Endothelial cell of umbilical vein (primary cell): Measurements from ENCODE around the gene SPPL2B. TPM values are rescaled to one million over a fixed set of nuclear protein-coding genes. Genes with fewer than 3 reads are reported as not detected.

Experiments
- BruUV-seq: library from RNA; stranded (reverse); fragments of 400-500 nt; replicated peaks from 2 replicates; lab custom pipeline; 2021; lab: Mats Ljungman, UMichigan
- CTCF ChIA-PET: fragments of 300-600, 350-600 bp; sonication (Branson Sonifier 250); formaldehyde crosslinking; loops from one replicate; lab custom pipeline; 2021; ENCODE audit warnings: antibody characterized with exemption, inconsistent platforms; lab: Charles Lee
- POLR2A ChIA-PET: fragments of 300-600, 350-600 bp; sonication (Branson Sonifier 250); formaldehyde crosslinking; loops from one replicate; lab custom pipeline; 2021; ENCODE audit warnings: antibody characterized with exemption, inconsistent platforms; lab: Charles Lee
- DNase-seq: peaks from one replicate; pipeline ENCODE4 v3.0.0-alpha.2; 2011; ENCODE audit warnings: low read depth, low spot score
- FAIRE-seq: peaks from 2 replicates; lab custom pipeline; 2011; peaks lifted over from hg19 to GRCh38; lab: Jason Lieb, UNC
- H2AFZ ChIP-seq: 2 replicates; pipeline ENCODE4 v1.6.0; 2012; ENCODE audit warnings: low read depth, low read length, control low read depth, inconsistent platforms
- H3K27ac ChIP-seq: 2 replicates; pipeline ENCODE4 v1.5.1; 2011; ENCODE audit warnings: low read depth, mild to moderate bottlenecking, control low read depth, low read length, moderate library complexity; ENCODE audit not compliant: insufficient read depth
- H3K27me3 ChIP-seq, 2 experiments: 2 replicates each; pipeline versions ENCODE4 v1.6.0 to v1.6.1; 2011; ENCODE audit warnings: low read length in 2 of 2, mixed read lengths in 1 of 2; ENCODE audit not compliant: control insufficient read depth in 2 of 2, insufficient read depth in 2 of 2
- H3K36me3 ChIP-seq, 2 experiments: 2 replicates in 1 of 2; 3 replicates in 1 of 2; pipeline ENCODE4 v1.5.1; 2011; ENCODE audit warnings: low read length in 2 of 2, mild to moderate bottlenecking in 1 of 2, moderate library complexity in 1 of 2; ENCODE audit not compliant: control insufficient read depth in 2 of 2, insufficient read depth in 2 of 2; ENCODE audit errors: extremely low read depth in 1 of 2
- H3K4me1 ChIP-seq: 3 replicates; pipeline ENCODE4 v1.5.1; 2011; ENCODE audit warnings: mild to moderate bottlenecking, low read length; ENCODE audit not compliant: control insufficient read depth, insufficient read depth; ENCODE audit errors: extremely low read depth
- H3K4me2 ChIP-seq: 2 replicates; pipeline ENCODE4 v1.6.1; 2011; ENCODE audit warnings: low read length, control low read depth, mixed read lengths; ENCODE audit not compliant: insufficient read depth
- H3K4me3 ChIP-seq, 3 experiments: fragments of 200-600 bp in 1 of 3; sonication (generic), shearing (Covaris generic) in 1 of 3; replicated peaks in 1 of 3; 2 replicates each; pipeline ENCODE4 v1.5.1; 2011 to 2016; ENCODE audit warnings: control low read depth in 3 of 3, low read length in 3 of 3, mild to moderate bottlenecking in 2 of 3, inconsistent platforms in 1 of 3, low read depth in 1 of 3, moderate library complexity in 1 of 3; ENCODE audit not compliant: insufficient read depth in 1 of 3
- H3K79me2 ChIP-seq: 2 replicates; pipeline ENCODE4 v1.6.0; 2012; ENCODE audit warnings: low read length, inconsistent platforms; ENCODE audit not compliant: control insufficient read depth, insufficient read depth
- H3K9ac ChIP-seq: replicated peaks from 2 replicates; pipeline ENCODE3; 2011; ENCODE audit warnings: low read length, control low read depth; ENCODE audit not compliant: insufficient read depth; ENCODE audit errors: extremely low read depth
- H3K9me1 ChIP-seq: replicated peaks from 3 replicates; pipeline ENCODE4 v1.6.0; 2011; ENCODE audit warnings: mild to moderate bottlenecking, low read length; ENCODE audit not compliant: control insufficient read depth, insufficient read depth; ENCODE audit errors: extremely low read depth
- H3K9me3 ChIP-seq: replicated peaks from 2 replicates; pipeline ENCODE4 v1.5.1; 2012; ENCODE audit warnings: low read length, inconsistent platforms; ENCODE audit not compliant: control insufficient read depth, insufficient read depth
- H4K20me1 ChIP-seq: replicated peaks from 2 replicates; pipeline ENCODE3; 2011; ENCODE audit warnings: mild to moderate bottlenecking, low read length; ENCODE audit not compliant: control insufficient read depth, insufficient read depth; ENCODE audit errors: extremely low read depth
- CTCF ChIP-seq, 2 donors: IDR thresholded peaks; 1 replicate in 1 of 2; 2 replicates in 1 of 2; pipeline ENCODE4 v1.5.1; 2011; ENCODE audit warnings: low read length in 2 of 2, mild to moderate bottlenecking in 2 of 2, moderate library complexity in 2 of 2, control low read depth in 1 of 2, inconsistent platforms in 1 of 2, low read depth in 1 of 2; ENCODE audit not compliant: insufficient read depth in 1 of 2; ENCODE audit errors: extremely low read depth in 1 of 2
- EZH2 ChIP-seq: IDR thresholded peaks from 2 replicates; pipeline ENCODE4 v1.6.1; 2012; ENCODE audit warnings: borderline replicate concordance, low read depth, mild to moderate bottlenecking, moderate library complexity, low read length, inconsistent platforms; ENCODE audit not compliant: severe bottlenecking
- FOS ChIP-seq: IDR thresholded peaks from 2 replicates; pipeline ENCODE4 v1.6.1; 2011; ENCODE audit warnings: mild to moderate bottlenecking, low read length, moderate library complexity, borderline replicate concordance; ENCODE audit not compliant: insufficient read depth
- GATA2 ChIP-seq: IDR thresholded peaks from 2 replicates; pipeline ENCODE4 v1.7.0; 2011; ENCODE audit warnings: low read depth, mild to moderate bottlenecking, moderate library complexity, mixed read lengths, low read length; ENCODE audit not compliant: insufficient read length, insufficient read depth
- JUN ChIP-seq: IDR thresholded peaks from 2 replicates; pipeline ENCODE4 v1.6.1; 2011; ENCODE audit warnings: borderline replicate concordance, low read depth; ENCODE audit not compliant: insufficient read length, insufficient read depth
- MAX ChIP-seq: IDR thresholded peaks from 2 replicates; pipeline ENCODE4 v1.6.1; 2011; ENCODE audit not compliant: insufficient read depth, insufficient read length
- MYC ChIP-seq: IDR thresholded peaks from one replicate; pipeline ENCODE4 v1.6.1; 2011; ENCODE audit warnings: mild to moderate bottlenecking, low read depth, low read length
- POLR2A ChIP-seq: IDR thresholded peaks from 2 replicates; pipeline ENCODE4 v1.6.1; 2012; ENCODE audit warnings: low read depth, mild to moderate bottlenecking, control low read depth, low read length
- POLR2AphosphoS5 ChIP-seq: IDR thresholded peaks from 2 replicates; pipeline ENCODE4 v1.6.1; 2012; ENCODE audit warnings: low read depth, mild to moderate bottlenecking, control low read depth, low read length, moderate library complexity; ENCODE audit not compliant: insufficient read depth
- dilution Hi-C: fragments of 300-500 bp; cut with MboI; formaldehyde crosslinking; loops from one replicate; pipeline ENCODE4 v1.15.0; 2019; ENCODE audit warnings: low sequenced_read_pairs; ENCODE audit not compliant: extremely low pct_ligation_motif_present
- intact Hi-C: fragments of 100-400 bp; cut with micrococcal nuclease; formaldehyde crosslinking; loops from one replicate; pipeline ENCODE4 v1.10.0; 2022
- polyA plus RNA-seq, 4 experiments: library from polyadenylated mRNA; depleted of rRNA in 3 of 4; stranded (reverse) in 3 of 4; unstranded in 1 of 4; fragments of >200 nt; gene quantifications; 2 replicates each; pipeline versions ENCODE4 v1.2.1 to v1.2.3, GENCODE V29; 2011 to 2012; ENCODE audit warnings: missing spikeins in 1 of 4
- total RNA-seq: library from RNA; stranded (reverse); gene quantifications from 2 replicates; pipeline ENCODE4 v1.2.3, GENCODE V29; 2021

Gene SPPL2B
- total and polyA plus RNA-seq, 2 donors (not counting 3 experiments of a cell fraction or from before 2014, with no cell fraction given): 60.7 to 62.7 TPM

GRCh38 chr19:2360833-2361232, 32.3 kb downstream of the SPPL2B start:
- dilution Hi-C loops (no loop called here), intact Hi-C loops (no loop called here)
- Histone ChIP-seq H3K9me1 (no peaks in the 10 kb centered on the region), H3K27me3 (peaks cover 5 to 11% of the 10 kb centered on the region in 2 experiments), H3K79me2 (no peaks in the 10 kb centered on the region), H3K9me3 (no peaks in the 10 kb centered on the region), H2AFZ (no peak overlapping the region), H3K27ac (no peak overlapping the region), H3K4me3 (no peak overlapping the region), H3K36me3 (no peaks in the 10 kb centered on the region), H3K4me2 (no peak overlapping the region), H3K9ac (no peak overlapping the region), H4K20me1 (no peaks in the 10 kb centered on the region), H3K4me1 (no peaks in the 10 kb centered on the region)
- FAIRE-seq: no peak
- no TSS peak for BruUV-seq
- ChIA-PET POLR2A (no interaction called here), CTCF (no interaction called here)
- no peak for DNase-seq
- TF ChIP-seq EZH2: no peak
- TF ChIP-seq FOS: no peak
- no peak for TF ChIP-seq MYC
- TF ChIP-seq POLR2AphosphoS5: no peak
- no peak for TF ChIP-seq JUN
- TF ChIP-seq POLR2A: no peak
- TF ChIP-seq MAX: no peak
- TF ChIP-seq CTCF (IDR thresholded peaks at IDR 0.05; ENCODE audit: extremely low read depth in 1 of 2, insufficient read depth in 1 of 2, low read depth in 1 of 2, low read length in 2 of 2): no peak
- TF ChIP-seq GATA2: no peak
